Skeletal muscle tissue (tissue), 4 donors: ENCODE measurements around the gene CTNNA3. TPM values are rescaled to one million over a fixed set of nuclear protein-coding genes. Genes with fewer than 3 reads are reported as not detected.

Source experiments
- H3K27ac ChIP-seq: one replicate; pipeline ENCODE4 v1.7.0; 2013; ENCODE audit warnings: mild to moderate bottlenecking, low read depth, low read length, inconsistent platforms
- H3K27me3 ChIP-seq, 3 donors: one replicate each; pipeline ENCODE4 v1.7.0; 2013; ENCODE audit warnings: low read length in 3 of 3; ENCODE audit not compliant: control insufficient read depth in 3 of 3, insufficient read depth in 3 of 3
- H3K36me3 ChIP-seq, 3 donors: one replicate each; pipeline ENCODE4 v1.7.0; 2013; ENCODE audit warnings: low read length in 3 of 3; ENCODE audit not compliant: control insufficient read depth in 3 of 3, insufficient read depth in 3 of 3
- H3K4me1 ChIP-seq, 3 donors: one replicate each; pipeline ENCODE4 v1.7.0; 2013; ENCODE audit warnings: low read length in 3 of 3, mild to moderate bottlenecking in 3 of 3; ENCODE audit not compliant: control insufficient read depth in 3 of 3, insufficient read depth in 3 of 3
- H3K4me3 ChIP-seq, 3 donors: one replicate each; pipeline ENCODE4 v1.7.0; 2013; ENCODE audit warnings: low read length in 3 of 3
- H3K9ac ChIP-seq, 3 donors: one replicate each; pipeline ENCODE4 v1.7.0; 2013; ENCODE audit warnings: low read length in 3 of 3, mild to moderate bottlenecking in 3 of 3, moderate library complexity in 2 of 3, low read depth in 1 of 3
- H3K9me3 ChIP-seq, 3 donors: one replicate each; pipeline ENCODE4 v1.7.0; 2013; ENCODE audit warnings: low read length in 3 of 3; ENCODE audit not compliant: control insufficient read depth in 3 of 3
- total RNA-seq: library from RNA; depleted of rRNA; stranded (reverse); fragments of >200 nt; gene quantifications from one replicate; pipeline ENCODE4 v1.2.3, GENCODE V29; 2014
- donor health status: Osteomylitis.

Gene CTNNA3
- total RNA-seq, 1 donor from 2014 or later, result 24.0 TPM

- Histone ChIP-seq H3K27me3 (no peaks in the 10 kb centered on the region), H3K36me3 (no peaks in the 10 kb centered on the region), H3K27ac (no peak overlapping the region), H3K4me1 (no peaks in the 10 kb centered on the region), H3K9ac (no peak overlapping the region), H3K4me3 (no peak overlapping the region), H3K9me3 (no peaks in the 10 kb centered on the region)
Observed at GRCh38 chr10:67327626-67328535, 368.1 kb downstream of the CTNNA3 start.

- no peaks in the 10 kb centered on the region for H3K9me3 ChIP-seq
- no peaks in the 10 kb centered on the region for H3K27me3 ChIP-seq
- no peaks in the 10 kb centered on the region for H3K4me1 ChIP-seq
- H3K9ac ChIP-seq, result no peak overlapping the region
- no peaks in the 10 kb centered on the region for H3K36me3 ChIP-seq
- no peak overlapping the region for H3K4me3 ChIP-seq
- H3K27ac ChIP-seq, result no peak overlapping the region
Observed at GRCh38 chr10:67319976-67320375, 376.0 kb downstream of the CTNNA3 start.

DNA sequence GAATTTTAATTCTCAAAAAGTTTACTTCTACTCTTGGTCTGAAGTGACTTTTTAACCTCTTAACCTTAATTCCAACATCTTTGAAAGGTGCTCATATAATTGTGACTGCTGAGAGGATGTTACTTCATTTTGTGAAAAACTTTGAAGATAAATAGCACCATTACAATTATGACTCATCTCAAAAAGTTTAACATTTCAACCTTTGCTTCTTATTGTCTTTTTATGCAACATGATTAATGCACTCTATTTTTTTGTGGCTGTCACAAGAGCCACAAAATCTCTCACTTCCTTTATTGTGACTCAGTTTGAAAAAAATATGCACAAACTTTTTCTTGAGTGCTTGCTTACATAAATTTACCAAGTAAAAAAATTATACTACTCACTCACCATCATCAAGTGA is 387.1 kb downstream of the CTNNA3 start:
- Histone ChIP-seq H3K36me3 (no peaks in the 10 kb centered on the region), H3K9ac (no peak overlapping the region), H3K27me3 (no peaks in the 10 kb centered on the region), H3K4me3 (no peak overlapping the region), H3K9me3 (no peaks in the 10 kb centered on the region), H3K4me1 (no peaks in the 10 kb centered on the region), H3K27ac (no peak overlapping the region)

DNA sequence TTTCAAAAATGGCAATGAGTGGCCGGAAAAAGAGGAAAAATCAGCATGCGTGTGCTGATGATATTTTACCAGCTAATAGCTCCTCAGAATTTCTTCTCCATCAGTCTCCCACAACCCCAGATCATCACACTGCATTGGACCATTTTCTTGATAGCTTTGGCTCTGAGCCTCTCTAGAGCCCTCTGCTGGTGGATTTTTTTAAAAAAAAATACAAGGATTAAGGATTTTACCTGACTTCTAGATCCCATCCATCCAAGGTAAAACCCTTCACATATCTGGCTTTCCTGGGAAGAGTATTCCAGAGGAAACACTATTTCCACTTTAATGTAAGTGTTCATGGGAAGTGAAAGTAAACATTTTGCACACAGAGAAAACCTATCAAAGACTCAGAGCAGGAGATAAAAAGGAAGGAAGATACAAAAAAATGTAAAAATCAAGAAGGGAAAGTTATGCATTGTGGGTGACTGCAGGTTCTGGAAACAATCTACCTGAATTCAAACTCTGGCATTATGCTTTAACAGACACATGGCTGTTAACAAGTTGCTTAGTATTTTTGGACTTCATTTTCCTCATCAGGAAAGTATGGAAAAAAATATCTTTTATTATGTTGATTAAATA is 389.3 kb downstream of the CTNNA3 start:
- Histone ChIP-seq H3K9me3 (no peaks in the 10 kb centered on the region), H3K36me3 (no peaks in the 10 kb centered on the region), H3K4me1 (no peaks in the 10 kb centered on the region), H3K27ac (no peak overlapping the region), H3K27me3 (no peaks in the 10 kb centered on the region), H3K4me3 (no peak overlapping the region), H3K9ac (no peak overlapping the region)

DNA sequence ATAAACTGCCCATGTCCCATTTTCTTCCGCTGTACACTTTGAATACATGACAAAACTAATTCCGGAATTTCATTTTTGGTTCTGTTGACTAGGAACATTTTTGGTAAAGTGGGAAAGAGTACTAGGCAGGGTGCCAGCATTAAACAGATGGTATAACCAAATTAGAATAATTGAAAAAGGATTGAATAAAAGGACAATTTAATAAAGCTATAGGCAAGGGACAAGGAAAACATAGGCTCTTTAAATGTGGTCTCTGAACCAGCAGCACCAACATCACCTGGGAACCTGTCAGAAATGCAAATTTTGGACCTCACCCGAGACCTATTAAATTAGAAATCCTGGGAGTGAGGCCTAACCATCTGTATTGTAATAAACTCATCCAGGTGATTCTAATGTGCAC is 393.3 kb downstream of the CTNNA3 start:
- Histone ChIP-seq H3K4me3 (no peak overlapping the region), H3K4me1 (no peaks in the 10 kb centered on the region), H3K9me3 (peaks cover 0 to 2% (median 0%) of the 10 kb centered on the region in 3 donors), H3K27ac (no peak overlapping the region), H3K9ac (no peak overlapping the region), H3K27me3 (no peaks in the 10 kb centered on the region), H3K36me3 (no peaks in the 10 kb centered on the region)

GRCh38 chr10:67299761-67300160 is 396.2 kb downstream of the CTNNA3 start:
- Histone ChIP-seq H3K9ac (no peak overlapping the region), H3K4me1 (no peaks in the 10 kb centered on the region), H3K36me3 (no peaks in the 10 kb centered on the region), H3K27ac (no peak overlapping the region), H3K4me3 (no peak overlapping the region), H3K27me3 (no peaks in the 10 kb centered on the region), H3K9me3 (peaks cover 0 to 2% (median 0%) of the 10 kb centered on the region in 3 donors)

- Histone ChIP-seq H3K36me3 (no peaks in the 10 kb centered on the region), H3K4me1 (no peaks in the 10 kb centered on the region), H3K4me3 (no peak overlapping the region), H3K27me3 (no peaks in the 10 kb centered on the region), H3K27ac (no peak overlapping the region), H3K9ac (no peak overlapping the region), H3K9me3 (peaks cover 0 to 2% (median 0%) of the 10 kb centered on the region in 3 donors)
Observed at GRCh38 chr10:67297637-67298181, 398.3 kb downstream of the CTNNA3 start.

DNA sequence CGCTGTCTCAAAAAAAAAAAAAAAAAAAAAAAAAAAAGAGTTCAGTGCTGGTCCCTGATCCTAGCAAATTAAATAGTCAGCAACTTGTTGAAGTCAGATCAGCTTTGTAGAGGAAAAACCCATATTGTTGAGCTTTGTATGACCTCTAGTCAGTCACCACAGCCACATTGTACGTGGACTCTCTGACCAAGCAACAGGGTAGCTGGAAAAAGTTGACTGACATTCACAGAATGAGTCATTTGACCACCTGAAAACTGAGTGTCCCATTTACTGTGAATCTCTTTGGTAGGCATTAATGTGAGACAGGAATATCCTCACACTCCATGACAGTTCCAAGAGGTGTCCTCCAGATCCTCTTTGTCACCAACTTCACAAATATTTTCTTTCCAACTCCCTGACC is 399.1 kb downstream of the CTNNA3 start:
- Histone ChIP-seq H3K36me3 (no peaks in the 10 kb centered on the region), H3K4me3 (no peak overlapping the region), H3K4me1 (no peaks in the 10 kb centered on the region), H3K27me3 (no peaks in the 10 kb centered on the region), H3K9me3 (peaks cover 0 to 2% (median 0%) of the 10 kb centered on the region in 3 donors), H3K9ac (no peak overlapping the region), H3K27ac (no peak overlapping the region)

DNA sequence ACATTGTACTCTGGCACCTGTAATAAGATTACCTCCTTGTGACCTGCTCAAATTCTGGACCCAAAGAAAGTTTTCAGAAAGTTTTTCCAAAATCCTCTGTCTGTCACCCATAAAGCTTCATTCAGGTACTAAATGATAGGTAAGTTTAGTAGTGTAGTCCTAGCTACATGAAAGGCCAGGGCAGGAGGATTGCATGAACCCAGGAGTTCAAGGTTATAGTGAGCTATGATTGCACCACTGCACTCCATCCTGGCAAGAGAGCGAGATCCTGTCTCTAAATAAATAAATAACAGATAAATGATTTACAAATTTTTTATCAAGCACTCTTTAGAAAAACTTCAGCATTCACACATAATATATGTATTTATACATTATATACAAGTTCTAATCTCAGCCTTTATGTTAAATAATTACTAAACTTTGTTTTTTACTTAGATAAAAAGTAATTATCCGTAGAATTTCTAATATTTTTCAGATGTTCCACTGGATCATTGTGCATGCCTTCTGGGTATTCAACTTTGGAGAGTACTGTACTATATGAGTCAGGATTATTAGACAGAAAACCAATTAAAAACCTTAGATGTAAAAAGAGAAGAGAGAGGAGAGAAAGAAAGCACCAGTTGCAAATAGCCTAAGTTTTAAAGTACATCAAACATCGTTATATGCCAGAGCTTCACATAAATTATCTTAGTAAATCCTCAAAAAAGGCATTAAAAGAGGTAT is 407.1 kb downstream of the CTNNA3 start:
- no peak overlapping the region for H3K4me3 ChIP-seq
- H3K36me3 ChIP-seq, result no peaks in the 10 kb centered on the region
- no peak overlapping the region for H3K9ac ChIP-seq
- H3K27me3 ChIP-seq, result no peaks in the 10 kb centered on the region
- no peak overlapping the region for H3K27ac ChIP-seq
- H3K4me1 ChIP-seq, result no peaks in the 10 kb centered on the region
- H3K9me3 ChIP-seq, result no peaks in the 10 kb centered on the region
